ENCODE results near the gene IL5RA. TPM values are rescaled to one million over a fixed set of nuclear protein-coding genes. Genes with fewer than 3 reads are reported as not detected.

Gene IL5RA
- total and polyA plus RNA-seq, 9 of the 15 experiments (the other 6 are each of a cell fraction or from before 2014, with no cell fraction given), result 0.07 to 0.28 (median 0.14) TPM; not detected in 4

DNA sequence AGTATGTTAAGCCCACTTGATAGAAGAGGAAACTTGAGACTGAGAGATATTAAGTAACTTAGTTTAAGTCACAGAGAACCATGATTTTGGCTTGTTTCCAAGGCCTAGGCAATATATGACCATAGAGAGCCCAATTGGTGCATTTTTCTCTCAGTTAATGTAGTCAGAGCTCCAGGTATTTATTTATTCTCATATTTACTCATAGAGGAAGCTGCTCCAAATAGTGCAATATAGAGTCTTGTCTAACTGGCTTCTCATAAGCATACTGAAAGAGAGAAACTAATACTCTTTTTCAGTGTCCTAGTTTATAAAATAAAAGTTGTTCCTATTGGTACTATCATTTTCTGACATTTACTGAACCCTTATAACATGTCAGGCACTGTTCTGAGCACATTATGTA lies 31.8 kb upstream of the IL5RA start:
- H3K4me3 ChIP-seq, result no peak overlapping the region
- intact Hi-C loops (cut with micrococcal nuclease), result no loop called here
- peaks cover 14% of the 10 kb centered on the region; the same call in 2 of the 3 replicates for H3K79me2 ChIP-seq (ENCODE audit: control insufficient read depth, insufficient read depth, low read length)
- ATAC-seq (no peak), FAIRE-seq (no peak), DNase-seq (ENCODE audit: extremely low read depth in 1 of 4, low spot score in 3 of 4) (no peak)
- H3K36me3 ChIP-seq (ENCODE audit: control insufficient read depth, insufficient read depth, low read length), result peaks cover 97% of the 10 kb centered on the region
- no peak overlapping the region for H3K4me2 ChIP-seq (ENCODE audit: insufficient read depth, low read length)
- in situ Hi-C loops (cut with MboI), result no loop called here
- H4K20me1 ChIP-seq (replicated peaks; ENCODE audit: control insufficient read depth, insufficient read depth, low read length), result no peaks in the 10 kb centered on the region; the same call in 1 of the 2 replicates
- no peaks in the 10 kb centered on the region for H3K4me1 ChIP-seq (replicated peaks in 1 of 2; ENCODE audit: control insufficient read depth in 2 of 2, insufficient read depth in 2 of 2, low read length in 2 of 2)
- POLR2A ChIA-PET, result interaction anchor here (1.1 to 1.2 kb wide), 3 partner anchors 8 to 12 kb away, joined by 3 to 5 read pairs (median 4); no protein-coding TSS in a partner anchor
- no TSS peak for BruUV-seq (replicated peaks)
- H3K9ac ChIP-seq (ENCODE audit: insufficient read depth in 1 of 2, low read depth in 2 of 2, low read length in 2 of 2), result no peak overlapping the region
- no peak overlapping the region for H2AFZ ChIP-seq (ENCODE audit: low read depth, low read length)
- 0 out of 2 replicates have a peak, but pooled peaks have one; percentile 20 for TF ChIP-seq NFIC (IDR thresholded peaks at IDR 0.05)
- TF ChIP-seq, protein P1, sequence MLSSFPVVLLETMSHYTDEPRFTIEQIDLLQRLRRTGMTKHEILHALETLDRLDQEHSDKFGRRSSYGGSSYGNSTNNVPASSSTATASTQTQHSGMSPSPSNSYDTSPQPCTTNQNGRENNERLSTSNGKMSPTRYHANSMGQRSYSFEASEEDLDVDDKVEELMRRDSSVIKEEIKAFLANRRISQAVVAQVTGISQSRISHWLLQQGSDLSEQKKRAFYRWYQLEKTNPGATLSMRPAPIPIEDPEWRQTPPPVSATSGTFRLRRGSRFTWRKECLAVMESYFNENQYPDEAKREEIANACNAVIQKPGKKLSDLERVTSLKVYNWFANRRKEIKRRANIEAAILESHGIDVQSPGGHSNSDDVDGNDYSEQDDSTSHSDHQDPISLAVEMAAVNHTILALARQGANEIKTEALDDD (IDR thresholded peaks at IDR 0.05), result no peak
- no peaks in the 10 kb centered on the region for H3K9me3 ChIP-seq (replicated peaks; ENCODE audit: control insufficient read depth, insufficient read depth, low read depth, low read length)
- H3K9me1 ChIP-seq (ENCODE audit: control insufficient read depth, insufficient read depth, low read length), result no peaks in the 10 kb centered on the region
- H3K27me3 ChIP-seq (ENCODE audit: control insufficient read depth in 2 of 2, insufficient read depth in 2 of 2, low read length in 2 of 2), result no peaks in the 10 kb centered on the region
- CTCF ChIA-PET (ENCODE audit: low intra/inter-chr PET ratio), result no interaction called here
- H3K27ac ChIP-seq (ENCODE audit: extremely low read depth, low read depth, low read length), result no peak overlapping the region

DNA sequence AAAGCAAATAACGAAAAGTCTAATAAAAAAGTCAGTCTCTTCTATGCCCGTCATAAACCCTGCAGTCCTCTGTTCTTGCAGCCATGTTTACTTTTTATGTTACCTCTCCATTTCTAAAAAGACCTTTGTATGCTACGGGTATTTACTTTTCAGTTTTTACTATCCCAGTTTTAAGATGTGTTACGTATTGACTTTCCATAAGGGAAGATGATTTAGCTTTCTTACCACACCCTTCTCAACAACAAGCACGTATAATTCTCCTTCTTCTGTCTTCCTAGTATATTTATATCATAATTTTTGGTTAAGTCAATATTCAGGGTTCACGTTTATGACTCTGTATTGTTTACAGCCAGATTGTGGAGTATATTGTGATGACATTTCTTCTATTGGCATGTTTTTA lies 27.4 kb upstream of the IL5RA start:
- Histone ChIP-seq H2AFZ (ENCODE audit: low read depth, low read length) (no peak overlapping the region), H4K20me1 (replicated peaks; ENCODE audit: control insufficient read depth, insufficient read depth, low read length) (peaks cover 10% of the 10 kb centered on the region; the same call in 1 of the 2 replicates), H3K4me1 (replicated peaks in 1 of 2; ENCODE audit: control insufficient read depth in 2 of 2, insufficient read depth in 2 of 2, low read length in 2 of 2) (no peaks in the 10 kb centered on the region), H3K27me3 (ENCODE audit: control insufficient read depth in 2 of 2, insufficient read depth in 2 of 2, low read length in 2 of 2) (no peaks in the 10 kb centered on the region), H3K4me2 (ENCODE audit: insufficient read depth, low read length) (no peak overlapping the region), H3K9me1 (ENCODE audit: control insufficient read depth, insufficient read depth, low read length) (no peaks in the 10 kb centered on the region), H3K27ac (ENCODE audit: extremely low read depth, low read depth, low read length) (no peak overlapping the region), H3K9me3 (replicated peaks; ENCODE audit: control insufficient read depth, insufficient read depth, low read depth, low read length) (no peaks in the 10 kb centered on the region), H3K36me3 (ENCODE audit: control insufficient read depth, insufficient read depth, low read length) (peaks cover 98% of the 10 kb centered on the region), H3K4me3 (no peak overlapping the region), H3K9ac (ENCODE audit: insufficient read depth in 1 of 2, low read depth in 2 of 2, low read length in 2 of 2) (no peak overlapping the region), H3K79me2 (ENCODE audit: control insufficient read depth, insufficient read depth, low read length) (peaks cover 58% of the 10 kb centered on the region)
- intact Hi-C loops (cut with micrococcal nuclease) (no loop called here), in situ Hi-C loops (cut with MboI) (no loop called here)
- CTCF ChIA-PET (ENCODE audit: low intra/inter-chr PET ratio), result no interaction called here
- 90% methylated on average over 6 of the region's 6 CpGs for WGBS (ENCODE audit: insufficient coverage, low coverage, missing lambda C conversion rate)
- DNase-seq (ENCODE audit: extremely low read depth in 1 of 4, low spot score in 3 of 4), result no peak
- no TSS peak for BruUV-seq (replicated peaks)
- no peak for FAIRE-seq
- ATAC-seq, result no peak
- POLR2A ChIA-PET, result no interaction called here
- TF ChIP-seq, protein P2, sequence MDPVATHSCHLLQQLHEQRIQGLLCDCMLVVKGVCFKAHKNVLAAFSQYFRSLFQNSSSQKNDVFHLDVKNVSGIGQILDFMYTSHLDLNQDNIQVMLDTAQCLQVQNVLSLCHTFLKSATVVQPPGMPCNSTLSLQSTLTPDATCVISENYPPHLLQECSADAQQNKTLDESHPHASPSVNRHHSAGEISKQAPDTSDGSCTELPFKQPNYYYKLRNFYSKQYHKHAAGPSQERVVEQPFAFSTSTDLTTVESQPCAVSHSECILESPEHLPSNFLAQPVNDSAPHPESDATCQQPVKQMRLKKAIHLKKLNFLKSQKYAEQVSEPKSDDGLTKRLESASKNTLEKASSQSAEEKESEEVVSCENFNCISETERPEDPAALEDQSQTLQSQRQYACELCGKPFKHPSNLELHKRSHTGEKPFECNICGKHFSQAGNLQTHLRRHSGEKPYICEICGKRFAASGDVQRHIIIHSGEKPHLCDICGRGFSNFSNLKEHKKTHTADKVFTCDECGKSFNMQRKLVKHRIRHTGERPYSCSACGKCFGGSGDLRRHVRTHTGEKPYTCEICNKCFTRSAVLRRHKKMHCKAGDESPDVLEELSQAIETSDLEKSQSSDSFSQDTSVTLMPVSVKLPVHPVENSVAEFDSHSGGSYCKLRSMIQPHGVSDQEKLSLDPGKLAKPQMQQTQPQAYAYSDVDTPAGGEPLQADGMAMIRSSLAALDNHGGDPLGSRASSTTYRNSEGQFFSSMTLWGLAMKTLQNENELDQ (CRISPR knock-in tag; IDR thresholded peaks at IDR 0.05; ENCODE audit: borderline replicate concordance), result no peak
- no peak for TF ChIP-seq ZNF696 (CRISPR knock-in tag; conservative IDR thresholded peaks at IDR 0.05)
- TF ChIP-seq MTA1 (IDR thresholded peaks at IDR 0.05; ENCODE audit: borderline replicate concordance), result no peak
- no peak for TF ChIP-seq SIN3A (IDR thresholded peaks at IDR 0.05; ENCODE audit: borderline replicate concordance in 2 of 2, control insufficient read depth in 1 of 2, low read depth in 2 of 2, low read length in 2 of 2)
- TF ChIP-seq, protein P3, sequence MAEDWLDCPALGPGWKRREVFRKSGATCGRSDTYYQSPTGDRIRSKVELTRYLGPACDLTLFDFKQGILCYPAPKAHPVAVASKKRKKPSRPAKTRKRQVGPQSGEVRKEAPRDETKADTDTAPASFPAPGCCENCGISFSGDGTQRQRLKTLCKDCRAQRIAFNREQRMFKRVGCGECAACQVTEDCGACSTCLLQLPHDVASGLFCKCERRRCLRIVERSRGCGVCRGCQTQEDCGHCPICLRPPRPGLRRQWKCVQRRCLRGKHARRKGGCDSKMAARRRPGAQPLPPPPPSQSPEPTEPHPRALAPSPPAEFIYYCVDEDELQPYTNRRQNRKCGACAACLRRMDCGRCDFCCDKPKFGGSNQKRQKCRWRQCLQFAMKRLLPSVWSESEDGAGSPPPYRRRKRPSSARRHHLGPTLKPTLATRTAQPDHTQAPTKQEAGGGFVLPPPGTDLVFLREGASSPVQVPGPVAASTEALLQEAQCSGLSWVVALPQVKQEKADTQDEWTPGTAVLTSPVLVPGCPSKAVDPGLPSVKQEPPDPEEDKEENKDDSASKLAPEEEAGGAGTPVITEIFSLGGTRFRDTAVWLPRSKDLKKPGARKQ (CRISPR knock-in tag; IDR thresholded peaks at IDR 0.05), result no peak
- TF ChIP-seq PTTG1 (tag; IDR thresholded peaks at IDR 0.05; ENCODE audit: low read depth), result no peak
- TF ChIP-seq RNF2 (IDR thresholded peaks at IDR 0.05), result no peak
- no peak for TF ChIP-seq POLR3G (IDR thresholded peaks at IDR 0.05; ENCODE audit: extremely low read depth, insufficient read length, insufficient replicate concordance)

Measured in K562 (cell line).